AG09319 (cell line): ENCODE results near the gene TMEM231.
"Not testable (repeated sequence)": the region's sequence is repeated elsewhere in the genome, so short reads cannot be mapped to it uniquely, and the experiment has no call there.

Experiments used
- DNase-seq: peaks from one replicate; pipeline ENCODE4 v3.0.0-alpha.2; 2010; ENCODE audit warnings: low read depth; ENCODE audit errors: extremely low read depth
- TF ChIP-seq, protein P1 (sequence below): IDR thresholded peaks from 2 replicates; pipeline ENCODE4 v1.5.1; 2011; ENCODE audit warnings: low read depth, mild to moderate bottlenecking, inconsistent platforms, low read length, moderate library complexity

Gene TMEM231

DNA sequence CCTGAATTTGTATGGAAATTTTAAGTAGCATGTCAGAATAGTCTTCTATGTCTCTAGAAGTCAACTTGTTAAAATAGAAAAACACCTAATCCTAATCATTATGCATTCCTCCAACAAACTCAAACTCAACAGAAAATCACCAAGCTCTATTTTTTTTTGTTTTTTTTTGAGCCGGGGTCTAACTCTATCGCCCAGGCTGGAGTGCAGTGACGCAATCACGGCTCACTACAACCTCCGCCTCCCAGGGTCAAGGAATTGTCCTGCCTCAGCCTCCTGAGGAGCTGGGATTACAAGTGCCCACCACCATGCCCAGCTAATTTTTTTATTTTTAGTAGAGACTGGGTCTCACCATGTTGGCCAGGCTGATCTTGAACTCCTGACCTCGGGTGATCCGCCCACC lies 9.8 kb downstream of the TMEM231 start:
- TF ChIP-seq, protein P1, sequence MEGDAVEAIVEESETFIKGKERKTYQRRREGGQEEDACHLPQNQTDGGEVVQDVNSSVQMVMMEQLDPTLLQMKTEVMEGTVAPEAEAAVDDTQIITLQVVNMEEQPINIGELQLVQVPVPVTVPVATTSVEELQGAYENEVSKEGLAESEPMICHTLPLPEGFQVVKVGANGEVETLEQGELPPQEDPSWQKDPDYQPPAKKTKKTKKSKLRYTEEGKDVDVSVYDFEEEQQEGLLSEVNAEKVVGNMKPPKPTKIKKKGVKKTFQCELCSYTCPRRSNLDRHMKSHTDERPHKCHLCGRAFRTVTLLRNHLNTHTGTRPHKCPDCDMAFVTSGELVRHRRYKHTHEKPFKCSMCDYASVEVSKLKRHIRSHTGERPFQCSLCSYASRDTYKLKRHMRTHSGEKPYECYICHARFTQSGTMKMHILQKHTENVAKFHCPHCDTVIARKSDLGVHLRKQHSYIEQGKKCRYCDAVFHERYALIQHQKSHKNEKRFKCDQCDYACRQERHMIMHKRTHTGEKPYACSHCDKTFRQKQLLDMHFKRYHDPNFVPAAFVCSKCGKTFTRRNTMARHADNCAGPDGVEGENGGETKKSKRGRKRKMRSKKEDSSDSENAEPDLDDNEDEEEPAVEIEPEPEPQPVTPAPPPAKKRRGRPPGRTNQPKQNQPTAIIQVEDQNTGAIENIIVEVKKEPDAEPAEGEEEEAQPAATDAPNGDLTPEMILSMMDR: no peak
- DNase-seq: no peak

DNA sequence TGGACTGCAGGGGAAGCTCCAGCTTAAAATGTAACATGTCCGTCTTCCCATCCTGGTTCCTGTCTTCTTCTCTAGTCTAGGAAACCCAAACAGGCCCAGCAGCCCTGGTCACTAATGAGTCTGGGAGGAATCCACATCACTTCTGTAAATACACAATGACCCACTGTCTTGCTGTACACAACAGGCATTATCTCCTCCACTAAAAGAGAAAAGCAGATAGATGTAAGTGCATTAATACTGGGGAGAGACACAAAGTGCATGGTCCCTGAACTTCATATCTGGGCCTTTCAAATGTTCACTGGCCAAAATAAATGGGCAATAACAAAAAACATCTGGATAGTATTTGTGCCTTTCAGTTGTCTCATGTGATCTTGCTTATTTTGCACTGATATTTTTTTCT lies 10.2 kb downstream of the TMEM231 start:
- DNase-seq: not testable (repeated sequence)

DNA sequence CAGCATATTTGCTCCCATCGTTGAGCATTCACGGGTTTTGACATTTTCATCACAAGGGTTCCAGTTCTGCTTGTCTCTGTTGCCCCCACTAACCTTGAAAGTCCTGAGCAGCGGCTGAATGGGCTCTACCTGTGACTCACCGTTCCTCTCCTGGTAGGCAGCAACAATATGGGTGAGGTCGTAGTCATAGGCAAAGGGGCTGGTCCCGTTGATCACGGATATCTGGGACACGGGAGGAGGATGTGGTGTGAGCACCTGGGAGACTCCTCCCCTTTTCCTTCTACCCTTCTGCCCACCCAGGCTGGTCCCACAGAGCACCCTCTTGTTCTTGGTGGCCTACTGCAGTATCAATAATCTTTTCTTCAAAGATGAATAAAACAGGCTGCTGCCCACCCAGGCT lies 13.6 kb downstream of the TMEM231 start:
- DNase-seq: not testable (repeated sequence)

DNA sequence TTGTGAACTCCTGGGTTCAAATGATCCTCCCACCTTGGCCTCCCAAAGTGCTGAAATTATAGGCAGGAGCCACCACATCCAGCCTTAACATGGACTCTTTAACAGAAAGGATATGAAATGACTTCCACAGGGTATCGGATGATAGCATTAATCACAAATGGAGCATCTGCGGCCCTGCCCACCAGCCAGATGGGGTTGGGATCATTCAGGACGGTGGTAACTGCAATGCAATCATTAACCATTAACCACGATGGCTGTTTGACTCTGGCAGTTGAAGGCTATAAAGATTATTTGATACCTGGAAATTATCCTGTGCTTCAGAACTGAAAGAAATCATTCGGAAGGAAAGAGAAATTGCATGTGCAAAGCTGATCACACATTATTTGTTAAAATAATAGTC lies 14.8 kb downstream of the TMEM231 start:
- DNase-seq: no peak
- TF ChIP-seq, protein P1: no peak

GRCh38 chr16:75538882-75539565 lies 17.0 kb downstream of the TMEM231 start:
- not testable (repeated sequence) for DNase-seq

GRCh38 chr16:75537776-75538175 lies 18.3 kb downstream of the TMEM231 start:
- no peak for DNase-seq
- TF ChIP-seq, protein P1: no peak

DNA sequence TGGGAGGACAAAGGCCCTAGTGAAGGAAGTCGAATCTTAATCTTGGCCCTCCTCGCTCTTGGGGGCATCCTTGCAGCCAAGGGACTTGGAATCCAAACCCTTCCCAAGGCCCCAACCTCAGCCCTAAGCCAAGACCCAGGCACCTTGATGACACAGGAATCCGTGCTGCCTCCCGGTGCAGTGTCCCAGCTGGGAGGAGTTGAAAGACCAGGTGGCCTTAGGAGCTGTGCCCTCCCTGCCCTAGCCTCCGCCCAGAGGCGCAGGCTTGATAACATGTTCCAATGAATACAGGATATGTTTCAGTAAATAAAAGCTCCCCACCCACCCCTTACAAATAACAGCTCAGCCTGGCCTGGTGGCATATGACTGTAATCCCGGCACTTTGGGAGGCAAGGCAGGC lies 20.2 kb downstream of the TMEM231 start, which contains the start of gene CHST5:
CHST5 (minus strand) TSS at position 208 of the 400 bp plus-strand sequence. CDS start 5,724 bp downstream, outside the sequence.
- DNase-seq: no peak
- TF ChIP-seq, protein P1: no peak

DNA sequence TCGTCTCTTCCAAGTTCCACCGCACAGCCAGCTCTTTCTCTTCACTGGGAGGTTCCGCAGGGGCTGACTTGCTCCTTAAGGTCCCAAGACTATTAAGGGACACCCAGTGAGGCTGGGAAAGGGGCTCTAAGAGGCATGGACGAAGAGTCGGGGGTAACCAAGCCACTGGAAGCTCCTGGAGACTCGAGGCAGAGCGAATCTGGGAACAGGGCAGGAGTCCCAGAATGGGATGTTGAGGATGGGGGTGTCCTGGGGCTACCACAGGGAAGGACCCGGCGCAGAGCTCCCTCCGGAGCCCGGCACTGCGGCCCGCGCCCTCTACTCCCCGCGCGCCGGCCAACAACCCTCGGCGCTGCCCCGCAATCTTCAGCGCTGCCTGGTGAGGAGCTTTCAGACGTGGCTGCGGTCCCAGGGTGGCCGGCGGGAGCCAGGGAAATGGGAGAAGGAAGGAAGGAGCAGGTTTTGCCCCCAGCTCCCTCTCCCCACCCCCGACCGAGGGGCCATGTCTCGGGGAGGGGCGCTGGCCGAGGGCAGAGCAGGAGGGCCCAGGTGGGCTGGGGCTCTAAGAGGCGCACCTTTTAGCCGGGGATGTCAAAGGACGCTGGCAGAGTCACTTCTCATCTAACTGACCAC lies 20.7 kb downstream of the TMEM231 start:
- DNase-seq: no peak
- TF ChIP-seq, protein P1: no peak
